C4-2B (cell line): Measurements from ENCODE around the gene MACROD1.

Source experiments
- ZFX ChIP-seq: fragments of 450-650 bp; IDR thresholded peaks from 2 replicates; pipeline ENCODE4 v1.6.1; 2017
- TF ChIP-seq, protein P1 (sequence below): fragments of 450-650 bp; conservative IDR thresholded peaks from 2 replicates; pipeline ENCODE4 v1.5.1; 2017; ENCODE audit warnings: mild to moderate bottlenecking

DNA sequence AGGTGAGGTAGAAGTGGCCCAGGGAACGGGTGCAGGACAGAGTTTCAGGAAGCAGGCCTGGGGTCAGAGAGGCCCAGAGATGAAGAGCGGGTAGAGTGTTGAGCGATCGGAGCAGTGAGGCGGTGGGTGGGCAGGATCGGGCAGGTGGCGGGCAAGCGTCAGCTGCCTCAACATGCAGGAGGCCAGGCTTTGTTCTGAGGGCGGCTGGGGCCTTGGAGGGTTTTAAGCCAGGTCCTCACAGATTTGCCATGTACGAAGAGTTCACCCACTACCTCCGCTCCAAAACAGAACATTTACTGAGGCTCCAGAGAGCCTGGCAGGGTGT, 100.8 kb downstream of the MACROD1 start:
- no peak for TF ChIP-seq ZFX
- TF ChIP-seq, protein P1, sequence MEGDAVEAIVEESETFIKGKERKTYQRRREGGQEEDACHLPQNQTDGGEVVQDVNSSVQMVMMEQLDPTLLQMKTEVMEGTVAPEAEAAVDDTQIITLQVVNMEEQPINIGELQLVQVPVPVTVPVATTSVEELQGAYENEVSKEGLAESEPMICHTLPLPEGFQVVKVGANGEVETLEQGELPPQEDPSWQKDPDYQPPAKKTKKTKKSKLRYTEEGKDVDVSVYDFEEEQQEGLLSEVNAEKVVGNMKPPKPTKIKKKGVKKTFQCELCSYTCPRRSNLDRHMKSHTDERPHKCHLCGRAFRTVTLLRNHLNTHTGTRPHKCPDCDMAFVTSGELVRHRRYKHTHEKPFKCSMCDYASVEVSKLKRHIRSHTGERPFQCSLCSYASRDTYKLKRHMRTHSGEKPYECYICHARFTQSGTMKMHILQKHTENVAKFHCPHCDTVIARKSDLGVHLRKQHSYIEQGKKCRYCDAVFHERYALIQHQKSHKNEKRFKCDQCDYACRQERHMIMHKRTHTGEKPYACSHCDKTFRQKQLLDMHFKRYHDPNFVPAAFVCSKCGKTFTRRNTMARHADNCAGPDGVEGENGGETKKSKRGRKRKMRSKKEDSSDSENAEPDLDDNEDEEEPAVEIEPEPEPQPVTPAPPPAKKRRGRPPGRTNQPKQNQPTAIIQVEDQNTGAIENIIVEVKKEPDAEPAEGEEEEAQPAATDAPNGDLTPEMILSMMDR = no peak
